HepG2 (cell line): ENCODE measurements around the gene MRPL43. TPM values are rescaled to one million over a fixed set of nuclear protein-coding genes. Genes with fewer than 3 reads are reported as not detected.

Source experiments
- ATF6 ChIP-seq: sonication (generic); formaldehyde crosslinking; conservative IDR thresholded peaks from 2 replicates; pipeline ENCODE4 v1.4.0; 2020; ENCODE audit warnings: missing genetic modification reagents
- CBX1 ChIP-seq: IDR thresholded peaks from one replicate; pipeline ENCODE4 v1.6.1; 2016; ENCODE audit warnings: antibody characterized with exemption, low read depth
- GLI4 ChIP-seq: sonication (generic); formaldehyde crosslinking; IDR thresholded peaks from 2 replicates; pipeline ENCODE4 v1.5.1; 2020; ENCODE audit warnings: missing genetic modification reagents, mild to moderate bottlenecking, moderate library complexity, borderline replicate concordance
- NFIC ChIP-seq: IDR thresholded peaks from 2 replicates; pipeline ENCODE4 v1.6.1; 2012; ENCODE audit warnings: mild to moderate bottlenecking, low read length, inconsistent platforms
- SKI ChIP-seq: fragments of 450-650 bp; IDR thresholded peaks from one replicate; pipeline ENCODE4 v1.6.1; 2018; ENCODE audit warnings: mild to moderate bottlenecking; ENCODE audit not compliant: partially characterized antibody
- SRF ChIP-seq: IDR thresholded peaks from 2 replicates; pipeline ENCODE4 v1.6.1; 2011; ENCODE audit warnings: mild to moderate bottlenecking, low read depth, low read length, moderate library complexity
- TERF1 ChIP-seq: sonication (generic); formaldehyde crosslinking; IDR thresholded peaks from 2 replicates; pipeline ENCODE4 v1.8.0; 2022; ENCODE audit warnings: mild to moderate bottlenecking, missing genetic modification reagents, moderate library complexity
- ZFP82 ChIP-seq: sonication (generic); formaldehyde crosslinking; IDR thresholded peaks from 2 replicates; pipeline ENCODE4 v1.5.1; 2020; ENCODE audit warnings: mild to moderate bottlenecking, missing genetic modification reagents, borderline replicate concordance
- ZGPAT ChIP-seq: IDR thresholded peaks from 2 replicates; pipeline ENCODE4 v1.6.1; 2016; ENCODE audit warnings: mild to moderate bottlenecking
- ZNF136 ChIP-seq: sonication (generic); formaldehyde crosslinking; IDR thresholded peaks from 2 replicates; pipeline ENCODE4 v1.8.1; 2022; ENCODE audit warnings: low read depth, mild to moderate bottlenecking, moderate library complexity, missing genetic modification reagents
- ZNF660 ChIP-seq: sonication (generic); formaldehyde crosslinking; IDR thresholded peaks from 2 replicates; pipeline ENCODE4 v1.5.1; 2020; ENCODE audit warnings: mild to moderate bottlenecking, low read depth, missing genetic modification reagents, borderline replicate concordance
- ZNF782 ChIP-seq: sonication (generic); formaldehyde crosslinking; IDR thresholded peaks from 2 replicates; pipeline ENCODE4 v1.4.0; 2020; ENCODE audit warnings: missing genetic modification reagents, mild to moderate bottlenecking, borderline replicate concordance
- polyA plus RNA-seq, 8 experiments: library from polyadenylated mRNA; depleted of rRNA in 3 of 8; stranded (reverse) in 7 of 8; unstranded in 1 of 8; fragments of >200 nt; fragmentation: Illumina TruSeq in 4 of 8; extraction: Trizol in 4 of 8; gene quantifications; 2 replicates each; pipeline versions ENCODE4 v1.2.1 to v1.2.3, GENCODE V29; 2011 to 2016; ENCODE audit warnings: low read depth in 4 of 8, missing spikeins in 1 of 8, mixed read lengths in 1 of 8; ENCODE audit not compliant: insufficient read depth in 1 of 8
- total RNA-seq, 5 experiments: library from RNA; depleted of rRNA; stranded (reverse); fragments of >200 nt; fragmentation: Illumina TruSeq; extraction: Trizol; gene quantifications; 2 replicates each; pipeline ENCODE4 v1.2.3, GENCODE V29; 2016; ENCODE audit warnings: low read depth in 1 of 5
- TF ChIP-seq, protein P1 (sequence below): sonication (generic); formaldehyde crosslinking; IDR thresholded peaks from 2 replicates; pipeline ENCODE4 v1.5.0; 2020; ENCODE audit warnings: mild to moderate bottlenecking, missing genetic modification reagents
- TF ChIP-seq, protein P2 (sequence below): sonication (generic); formaldehyde crosslinking; IDR thresholded peaks from 2 replicates; pipeline ENCODE4 v1.5.0; 2020; ENCODE audit warnings: mild to moderate bottlenecking, missing genetic modification reagents, borderline replicate concordance
- TF ChIP-seq, protein P3 (sequence below): sonication (generic); formaldehyde crosslinking; IDR thresholded peaks from 2 replicates; pipeline ENCODE4 v1.5.0; 2020; ENCODE audit warnings: missing genetic modification reagents
- TF ChIP-seq, protein P4 (sequence below): sonication (generic); formaldehyde crosslinking; IDR thresholded peaks from 2 replicates; pipeline ENCODE4 v1.8.0; 2022; ENCODE audit warnings: mild to moderate bottlenecking, missing genetic modification reagents, moderate library complexity

The MRPL43 gene
- total and polyA plus RNA-seq, 2 of the 13 experiments (the other 11 are each of a cell fraction or from before 2014, with no cell fraction given), result 71.0 to 73.7 TPM

DNA sequence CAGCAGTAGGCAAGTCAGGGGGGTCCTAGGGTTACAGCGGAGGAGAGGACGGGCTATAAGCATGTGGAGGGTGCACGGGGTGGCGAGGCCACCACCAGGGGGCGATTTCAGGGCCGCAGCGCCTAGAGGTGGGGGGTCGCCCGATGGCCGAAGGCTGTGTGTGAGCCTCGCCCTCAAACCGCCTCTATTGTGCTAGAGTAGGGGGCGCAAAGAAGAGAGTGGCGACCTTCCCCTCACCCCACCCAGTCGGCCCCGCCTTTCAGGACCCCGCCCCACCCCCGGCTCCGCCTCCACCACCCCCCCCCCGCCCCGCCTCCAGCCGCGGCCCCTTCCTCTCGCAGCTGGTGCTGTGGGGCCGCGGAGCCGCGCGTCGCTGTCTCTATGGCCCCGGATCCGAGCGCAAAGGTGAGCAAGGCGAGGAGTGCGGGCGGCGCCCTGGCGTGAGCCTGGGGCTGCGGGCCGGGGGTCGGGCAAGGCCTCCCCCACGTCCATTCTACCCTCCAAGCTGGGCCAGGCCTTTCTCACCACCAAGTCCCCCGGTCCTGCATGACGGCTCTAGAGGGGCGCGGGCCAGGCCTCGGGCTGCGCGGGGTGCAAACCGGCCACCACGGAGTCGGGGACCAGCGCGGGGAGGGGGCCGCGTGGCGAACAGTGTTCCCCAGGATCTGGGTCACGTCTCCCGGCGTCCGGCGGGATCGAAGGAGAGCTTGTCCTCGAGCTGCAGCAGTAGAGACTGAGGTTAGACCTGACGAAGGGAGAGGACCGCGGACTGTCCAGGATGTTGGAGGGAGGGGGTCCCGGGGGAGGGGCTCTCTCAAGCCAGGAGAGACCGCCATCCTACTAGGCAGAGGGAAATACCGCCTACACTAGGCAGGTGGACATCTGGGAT, 17.9 kb downstream of the MRPL43 start, which contains the start of gene SEMA4G (continued):
- TF ChIP-seq GLI4 (CRISPR knock-in tag) (no peak), ZNF782 (CRISPR knock-in tag) (0 out of 2 replicates have a peak, but pooled peaks have one; percentile 3), SKI (no peak), SRF (no peak), CBX1 (no peak), ZNF660 (CRISPR knock-in tag) (no peak), ZFP82 (CRISPR knock-in tag) (peak; percentile 39; the same call in 1 of the 2 replicates), NFIC (no peak), ZGPAT (no peak; the same call in 1 of the 2 replicates), ATF6 (CRISPR knock-in tag) (no peak), TERF1 (no peak), ZNF136 (CRISPR knock-in tag) (no peak)
- TF ChIP-seq, protein P1, sequence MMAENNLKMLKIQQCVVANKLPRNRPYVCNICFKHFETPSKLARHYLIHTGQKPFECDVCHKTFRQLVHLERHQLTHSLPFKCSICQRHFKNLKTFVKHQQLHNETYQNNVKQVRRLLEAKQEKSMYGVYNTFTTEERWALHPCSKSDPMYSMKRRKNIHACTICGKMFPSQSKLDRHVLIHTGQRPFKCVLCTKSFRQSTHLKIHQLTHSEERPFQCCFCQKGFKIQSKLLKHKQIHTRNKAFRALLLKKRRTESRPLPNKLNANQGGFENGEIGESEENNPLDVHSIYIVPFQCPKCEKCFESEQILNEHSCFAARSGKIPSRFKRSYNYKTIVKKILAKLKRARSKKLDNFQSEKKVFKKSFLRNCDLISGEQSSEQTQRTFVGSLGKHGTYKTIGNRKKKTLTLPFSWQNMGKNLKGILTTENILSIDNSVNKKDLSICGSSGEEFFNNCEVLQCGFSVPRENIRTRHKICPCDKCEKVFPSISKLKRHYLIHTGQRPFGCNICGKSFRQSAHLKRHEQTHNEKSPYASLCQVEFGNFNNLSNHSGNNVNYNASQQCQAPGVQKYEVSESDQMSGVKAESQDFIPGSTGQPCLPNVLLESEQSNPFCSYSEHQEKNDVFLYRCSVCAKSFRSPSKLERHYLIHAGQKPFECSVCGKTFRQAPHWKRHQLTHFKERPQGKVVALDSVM (CRISPR knock-in tag), result peak; percentile 54
- TF ChIP-seq, protein P2, sequence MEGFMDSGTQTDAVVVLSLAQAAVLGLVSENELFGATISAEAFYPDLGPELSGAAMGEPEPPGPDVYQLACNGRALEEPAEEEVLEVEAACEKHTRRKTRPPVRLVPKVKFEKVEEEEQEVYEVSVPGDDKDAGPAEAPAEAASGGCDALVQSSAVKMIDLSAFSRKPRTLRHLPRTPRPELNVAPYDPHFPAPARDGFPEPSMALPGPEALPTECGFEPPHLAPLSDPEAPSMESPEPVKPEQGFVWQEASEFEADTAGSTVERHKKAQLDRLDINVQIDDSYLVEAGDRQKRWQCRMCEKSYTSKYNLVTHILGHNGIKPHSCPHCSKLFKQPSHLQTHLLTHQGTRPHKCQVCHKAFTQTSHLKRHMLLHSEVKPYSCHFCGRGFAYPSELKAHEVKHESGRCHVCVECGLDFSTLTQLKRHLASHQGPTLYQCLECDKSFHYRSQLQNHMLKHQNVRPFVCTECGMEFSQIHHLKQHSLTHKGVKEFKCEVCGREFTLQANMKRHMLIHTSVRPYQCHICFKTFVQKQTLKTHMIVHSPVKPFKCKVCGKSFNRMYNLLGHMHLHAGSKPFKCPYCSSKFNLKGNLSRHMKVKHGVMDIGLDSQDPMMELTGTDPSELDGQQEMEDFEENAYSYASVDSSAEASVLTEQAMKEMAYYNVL (CRISPR knock-in tag), result no peak; the same call in 1 of the 2 replicates
- TF ChIP-seq, protein P3, sequence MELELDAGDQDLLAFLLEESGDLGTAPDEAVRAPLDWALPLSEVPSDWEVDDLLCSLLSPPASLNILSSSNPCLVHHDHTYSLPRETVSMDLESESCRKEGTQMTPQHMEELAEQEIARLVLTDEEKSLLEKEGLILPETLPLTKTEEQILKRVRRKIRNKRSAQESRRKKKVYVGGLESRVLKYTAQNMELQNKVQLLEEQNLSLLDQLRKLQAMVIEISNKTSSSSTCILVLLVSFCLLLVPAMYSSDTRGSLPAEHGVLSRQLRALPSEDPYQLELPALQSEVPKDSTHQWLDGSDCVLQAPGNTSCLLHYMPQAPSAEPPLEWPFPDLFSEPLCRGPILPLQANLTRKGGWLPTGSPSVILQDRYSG (CRISPR knock-in tag), result no peak
- TF ChIP-seq, protein P4, sequence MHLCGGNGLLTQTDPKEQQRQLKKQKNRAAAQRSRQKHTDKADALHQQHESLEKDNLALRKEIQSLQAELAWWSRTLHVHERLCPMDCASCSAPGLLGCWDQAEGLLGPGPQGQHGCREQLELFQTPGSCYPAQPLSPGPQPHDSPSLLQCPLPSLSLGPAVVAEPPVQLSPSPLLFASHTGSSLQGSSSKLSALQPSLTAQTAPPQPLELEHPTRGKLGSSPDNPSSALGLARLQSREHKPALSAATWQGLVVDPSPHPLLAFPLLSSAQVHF (CRISPR knock-in tag), result peak; percentile 29; the same call in 1 of the 2 replicates
